CD4-positive, alpha-beta T cell (primary cell): ENCODE measurements around the gene SEC61A1. TPM values are rescaled to one million over a fixed set of nuclear protein-coding genes. Genes with fewer than 3 reads are reported as not detected.

ENCODE experiments used
- ATAC-seq: fragments of 200-7000 bp; cut with Tn5 transposase; one replicate; pipeline ENCODE4 v1.10.0; 2022; ENCODE audit warnings: mild to moderate bottlenecking; ENCODE audit not compliant: poor library complexity
- CTCF ChIA-PET: fragments of 350-600 bp; sonication (Branson Sonifier 250); formaldehyde crosslinking; loops from one replicate; lab custom pipeline; 2021; ENCODE audit warnings: antibody characterized with exemption, inconsistent platforms; lab: Charles Lee
- POLR2A ChIA-PET: fragments of 350-600 bp; sonication (Branson Sonifier 250); formaldehyde crosslinking; loops from one replicate; lab custom pipeline; 2021; ENCODE audit warnings: antibody characterized with exemption, inconsistent platforms; lab: Charles Lee
- DNase-seq, 14 experiments: peaks; one replicate each; pipeline ENCODE4 v3.0.0-alpha.2; 2013 to 2020; ENCODE audit warnings: mixed read lengths in 2 of 14
- H3K27ac ChIP-seq, 2 donors: one replicate each; pipeline versions ENCODE4 v1.5.1 to v1.7.0; 2013; ENCODE audit warnings: low read length in 2 of 2, low read depth in 1 of 2, mild to moderate bottlenecking in 1 of 2
- H3K27me3 ChIP-seq, 2 experiments: 1 replicate in 1 of 2; 2 replicates in 1 of 2; pipeline versions ENCODE4 v1.6.1 to v1.7.0; 2013; ENCODE audit warnings: low read length in 2 of 2, control low read depth in 1 of 2, mild to moderate bottlenecking in 1 of 2, moderate library complexity in 1 of 2; ENCODE audit not compliant: insufficient read depth in 2 of 2, control insufficient read depth in 1 of 2
- H3K36me3 ChIP-seq: one replicate; pipeline ENCODE4 v1.6.1; 2013; ENCODE audit warnings: low read length, control low read depth; ENCODE audit not compliant: insufficient read depth
- H3K4me1 ChIP-seq: one replicate; pipeline ENCODE4 v1.6.1; 2013; ENCODE audit warnings: low read length, control low read depth; ENCODE audit not compliant: insufficient read depth
- H3K4me3 ChIP-seq: one replicate; pipeline ENCODE4 v1.5.1; 2013; ENCODE audit warnings: mild to moderate bottlenecking, low read length, moderate library complexity
- H3K9me3 ChIP-seq, 2 experiments: 1 replicate in 1 of 2; 2 replicates in 1 of 2; pipeline versions ENCODE4 v1.6.1 to v1.7.0; 2013; ENCODE audit warnings: low read length in 2 of 2, mild to moderate bottlenecking in 2 of 2, control low read depth in 1 of 2, moderate library complexity in 1 of 2; ENCODE audit not compliant: control insufficient read depth in 1 of 2, insufficient read depth in 1 of 2
- H3K27ac Mint-ChIP-seq: one replicate; pipeline ENCODE4 v1.8.0; 2020; ENCODE audit warnings: mixed read lengths
- H3K27me3 Mint-ChIP-seq: one replicate; pipeline ENCODE4 v1.8.0; 2021; ENCODE audit warnings: mixed read lengths
- H3K36me3 Mint-ChIP-seq: one replicate; pipeline ENCODE4 v1.8.0; 2021; ENCODE audit warnings: low read depth, mixed read lengths
- H3K4me1 Mint-ChIP-seq: one replicate; pipeline ENCODE4 v1.8.0; 2021; ENCODE audit warnings: low read depth, mixed read lengths
- H3K4me3 Mint-ChIP-seq: one replicate; pipeline ENCODE4 v1.8.0; 2020; ENCODE audit warnings: mild to moderate bottlenecking, mixed read lengths
- H3K9me3 Mint-ChIP-seq: one replicate; pipeline ENCODE4 v1.8.0; 2020; ENCODE audit warnings: mixed read lengths
- intact Hi-C, 2 experiments: fragments of 100-400 bp; cut with DNase I in 1 of 2; cut with micrococcal nuclease in 1 of 2; formaldehyde crosslinking; loops; one replicate each; pipeline versions ENCODE4 v1.15.1 to v1.9.0; 2023 to 2025; cut with DNase I, micrococcal nuclease
- total RNA-seq, 174 experiments: library from RNA in 2 of 174; stranded (reverse) in 2 of 174; gene quantifications; one replicate each; pipeline ENCODE4 v1.2.3 and lab custom pipeline; 2021 to 2026
- TF ChIP-seq, protein P1 (sequence below): fragments of 200-600 bp; IDR thresholded peaks from one replicate; pipeline ENCODE4 v1.8.0; 2022; ENCODE audit warnings: antibody characterized with exemption, mild to moderate bottlenecking

SEC61A1 gene
- total RNA-seq, 2 experiments from 2014 or later, result 127 to 139 TPM

DNA sequence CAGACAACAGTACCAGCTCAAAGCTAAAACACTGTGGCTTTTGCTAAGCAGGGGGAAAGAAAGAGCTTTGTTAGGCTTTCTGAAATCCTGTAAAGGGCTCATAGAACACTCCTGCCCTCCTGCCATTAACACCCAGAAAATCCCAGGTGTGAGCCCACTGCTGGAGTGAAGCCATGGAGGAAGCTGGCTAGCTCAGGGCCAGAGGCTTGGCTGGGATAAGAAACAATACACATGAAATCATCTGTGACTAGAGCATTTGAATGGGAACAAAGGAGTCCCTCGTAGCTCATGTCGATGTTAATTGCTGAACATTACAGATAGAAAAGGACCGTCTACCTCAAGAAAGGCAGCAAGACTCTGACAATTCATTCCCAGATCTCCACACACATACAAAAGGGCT, 47.9 kb downstream of the SEC61A1 start:
- Mint-ChIP-seq H3K9me3 (no peaks in the 10 kb centered on the region), H3K27ac (no peak overlapping the region), H3K4me3 (no peak overlapping the region), H3K36me3 (peaks cover 96% of the 10 kb centered on the region), H3K4me1 (peaks cover 2% of the 10 kb centered on the region), H3K27me3 (no peaks in the 10 kb centered on the region)
- H3K27me3 ChIP-seq, result no peaks in the 10 kb centered on the region
- TF ChIP-seq, protein P1, sequence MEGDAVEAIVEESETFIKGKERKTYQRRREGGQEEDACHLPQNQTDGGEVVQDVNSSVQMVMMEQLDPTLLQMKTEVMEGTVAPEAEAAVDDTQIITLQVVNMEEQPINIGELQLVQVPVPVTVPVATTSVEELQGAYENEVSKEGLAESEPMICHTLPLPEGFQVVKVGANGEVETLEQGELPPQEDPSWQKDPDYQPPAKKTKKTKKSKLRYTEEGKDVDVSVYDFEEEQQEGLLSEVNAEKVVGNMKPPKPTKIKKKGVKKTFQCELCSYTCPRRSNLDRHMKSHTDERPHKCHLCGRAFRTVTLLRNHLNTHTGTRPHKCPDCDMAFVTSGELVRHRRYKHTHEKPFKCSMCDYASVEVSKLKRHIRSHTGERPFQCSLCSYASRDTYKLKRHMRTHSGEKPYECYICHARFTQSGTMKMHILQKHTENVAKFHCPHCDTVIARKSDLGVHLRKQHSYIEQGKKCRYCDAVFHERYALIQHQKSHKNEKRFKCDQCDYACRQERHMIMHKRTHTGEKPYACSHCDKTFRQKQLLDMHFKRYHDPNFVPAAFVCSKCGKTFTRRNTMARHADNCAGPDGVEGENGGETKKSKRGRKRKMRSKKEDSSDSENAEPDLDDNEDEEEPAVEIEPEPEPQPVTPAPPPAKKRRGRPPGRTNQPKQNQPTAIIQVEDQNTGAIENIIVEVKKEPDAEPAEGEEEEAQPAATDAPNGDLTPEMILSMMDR, result no peak
- DNase-seq, result no peak
- ChIA-PET POLR2A (no interaction called here), CTCF (no interaction called here)
- H3K27ac ChIP-seq, result no peak overlapping the region
- intact Hi-C loops, result no loop called here
- ATAC-seq, result no peak
- H3K9me3 ChIP-seq, result no peaks in the 10 kb centered on the region
- no peaks in the 10 kb centered on the region for H3K4me1 ChIP-seq
- H3K4me3 ChIP-seq, result no peak overlapping the region
- H3K36me3 ChIP-seq, result peaks cover 83% of the 10 kb centered on the region

DNA sequence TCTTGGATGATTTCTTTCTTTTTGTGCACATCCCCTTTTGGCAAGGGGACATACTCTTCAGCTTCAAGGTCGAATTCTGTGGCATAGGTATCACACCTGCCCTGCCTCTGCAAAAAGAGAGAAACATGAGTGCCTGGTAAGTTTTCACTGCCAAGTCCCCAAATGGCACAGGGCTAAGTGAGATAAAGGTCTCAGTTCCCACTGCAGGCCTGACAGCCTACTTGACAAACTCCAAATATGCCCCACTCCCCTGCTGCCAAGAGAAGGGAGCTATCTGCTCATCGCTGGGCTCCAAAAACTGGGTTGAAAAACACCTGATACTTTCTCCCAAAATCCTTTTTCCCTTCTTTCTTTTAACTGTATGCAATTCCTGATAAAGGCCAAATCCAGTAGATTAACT, 48.4 kb downstream of the SEC61A1 start:
- Mint-ChIP-seq H3K4me3 (no peak overlapping the region), H3K4me1 (no peaks in the 10 kb centered on the region), H3K9me3 (no peaks in the 10 kb centered on the region), H3K27me3 (no peaks in the 10 kb centered on the region), H3K36me3 (peaks cover 95% of the 10 kb centered on the region), H3K27ac (no peak overlapping the region)
- Histone ChIP-seq H3K36me3 (peaks cover 82% of the 10 kb centered on the region), H3K4me1 (no peaks in the 10 kb centered on the region), H3K9me3 (no peaks in the 10 kb centered on the region), H3K27me3 (no peaks in the 10 kb centered on the region), H3K4me3 (no peak overlapping the region), H3K27ac (no peak overlapping the region)
- no peak for DNase-seq
- POLR2A ChIA-PET, result no interaction called here
- intact Hi-C loops, result no loop called here
- CTCF ChIA-PET, result no interaction called here
- TF ChIP-seq, protein P1, result no peak
- ATAC-seq, result no peak

DNA sequence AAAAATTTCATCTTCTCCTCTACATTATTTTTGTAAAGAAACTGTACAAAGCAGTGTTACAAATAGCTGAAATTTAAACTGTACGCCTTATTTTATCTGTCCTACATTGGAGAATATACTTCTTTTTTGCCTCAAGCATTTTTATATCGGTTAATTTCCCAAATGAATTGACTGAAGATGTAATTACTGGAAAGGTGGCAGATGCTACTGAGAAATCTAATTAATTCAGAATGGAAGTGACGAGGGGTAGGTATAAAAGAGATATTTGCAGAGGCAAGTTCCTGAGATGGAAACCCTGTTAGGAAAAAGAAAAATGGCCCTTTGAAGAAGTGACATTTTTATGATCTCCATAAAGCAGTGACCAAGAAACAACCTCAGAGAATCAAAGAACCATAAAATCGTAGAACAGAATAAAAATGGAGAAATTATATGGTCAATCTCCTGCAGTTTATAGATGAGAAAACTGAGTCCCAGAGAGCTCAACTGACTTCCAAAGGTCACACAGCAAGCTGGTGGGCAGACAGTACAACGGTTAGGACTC, 51.0 kb downstream of the SEC61A1 start:
- no peak overlapping the region for H3K27ac Mint-ChIP-seq
- Histone ChIP-seq H3K9me3 (no peaks in the 10 kb centered on the region), H3K4me1 (no peaks in the 10 kb centered on the region), H3K36me3 (peaks cover 77% of the 10 kb centered on the region), H3K27ac (no peak overlapping the region), H3K4me3 (no peak overlapping the region), H3K27me3 (no peaks in the 10 kb centered on the region)
- ATAC-seq (no peak), DNase-seq (no peak)
- no peaks in the 10 kb centered on the region for H3K9me3 Mint-ChIP-seq
- TF ChIP-seq, protein P1, result no peak
- ChIA-PET POLR2A (no interaction called here), CTCF (interaction anchor here (1.0 kb wide), 1 partner anchor 15 kb away, joined by 3 read pairs; no protein-coding TSS in a partner anchor)
- intact Hi-C loops, result no loop called here
- H3K4me1 Mint-ChIP-seq, result no peaks in the 10 kb centered on the region
- peaks cover 91% of the 10 kb centered on the region for H3K36me3 Mint-ChIP-seq
- H3K4me3 Mint-ChIP-seq, result no peak overlapping the region
- no peaks in the 10 kb centered on the region for H3K27me3 Mint-ChIP-seq
